OCI-LY1 (cell line): Measurements from ENCODE around the gene BLM.

Experiments used
- H2AFZ ChIP-seq: fragments of 200-600 bp; sonication (generic), shearing (Covaris generic); 2 replicates; pipeline ENCODE4 v1.6.0; 2014; ENCODE audit warnings: antibody characterized with exemption, mild to moderate bottlenecking, low read length
- H3F3A ChIP-seq: fragments of 200-600 bp; sonication (generic), shearing (Covaris generic); 2 replicates; pipeline ENCODE4 v1.6.0; 2014; ENCODE audit warnings: mild to moderate bottlenecking, antibody characterized with exemption, low read length, moderate library complexity; ENCODE audit not compliant: insufficient read depth
- H3K27ac ChIP-seq: fragments of 200-600 bp; sonication (generic); 2 replicates; pipeline ENCODE4 v1.5.1; 2014; ENCODE audit warnings: low read length, mixed run types, mild to moderate bottlenecking, low read depth; ENCODE audit not compliant: poor library complexity, severe bottlenecking
- H3K27me3 ChIP-seq: fragments of 200-600 bp; sonication (generic); 2 replicates; pipeline ENCODE4 v1.6.0; 2014; ENCODE audit warnings: antibody characterized with exemption, mild to moderate bottlenecking, low read length, moderate library complexity; ENCODE audit not compliant: insufficient read depth
- H3K36me3 ChIP-seq: fragments of 200-600 bp; sonication (generic); 2 replicates; pipeline ENCODE4 v1.6.1; 2014; ENCODE audit warnings: mild to moderate bottlenecking, antibody characterized with exemption, low read length, moderate library complexity, mixed read lengths; ENCODE audit not compliant: insufficient read depth
- H3K4me1 ChIP-seq: fragments of 200-600 bp; sonication (generic); 2 replicates; pipeline ENCODE4 v1.5.1; 2014; ENCODE audit warnings: mild to moderate bottlenecking, low read length, moderate library complexity; ENCODE audit not compliant: insufficient read depth, severe bottlenecking
- H3K4me2 ChIP-seq: fragments of 200-600 bp; sonication (generic), shearing (Covaris generic); 2 replicates; pipeline ENCODE4 v1.6.1; 2014; ENCODE audit warnings: low read length
- H3K4me3 ChIP-seq: fragments of 200-600 bp; sonication (generic); 2 replicates; pipeline ENCODE4 v1.5.1; 2014; ENCODE audit warnings: low read length, low read depth, mild to moderate bottlenecking, mixed read lengths; ENCODE audit not compliant: poor library complexity, severe bottlenecking
- H3K79me2 ChIP-seq: fragments of 200-600 bp; shearing (Covaris generic); 2 replicates; pipeline ENCODE4 v1.6.1; 2016; ENCODE audit warnings: mixed run types, low read length, mixed read lengths; ENCODE audit not compliant: insufficient read depth
- H3K9ac ChIP-seq: fragments of 200-600 bp; sonication (generic), shearing (Covaris generic); 2 replicates; pipeline ENCODE4 v1.6.1; 2014; ENCODE audit warnings: mild to moderate bottlenecking, low read length, mixed read lengths
- H3K9me2 ChIP-seq: fragments of 200-600 bp; sonication (generic), shearing (Covaris generic); 2 replicates; pipeline ENCODE4 v1.6.1; 2014; ENCODE audit warnings: low read depth, mild to moderate bottlenecking, low read length, mixed read lengths
- H3K9me3 ChIP-seq: fragments of 200-600 bp; shearing (Covaris generic); 2 replicates; pipeline ENCODE4 v1.6.1; 2014; ENCODE audit warnings: low read length, mixed read lengths
- H4K20me1 ChIP-seq: fragments of 200-600 bp; sonication (generic), shearing (Covaris generic); 2 replicates; pipeline ENCODE4 v1.6.0; 2016; ENCODE audit warnings: mild to moderate bottlenecking, low read length; ENCODE audit not compliant: insufficient read depth
- CTCF ChIP-seq: fragments of 200-600 bp; sonication (generic), shearing (Covaris generic); IDR thresholded peaks from 2 replicates; pipeline ENCODE4 v1.5.1; 2017; ENCODE audit warnings: mild to moderate bottlenecking, antibody characterized with exemption, low read length, moderate library complexity, mixed read lengths
- EZH2 ChIP-seq: fragments of 200-600 bp; sonication (generic), shearing (Covaris generic); IDR thresholded peaks from 2 replicates; pipeline ENCODE4 v1.8.0; 2017; ENCODE audit warnings: borderline replicate concordance, mixed run types, mild to moderate bottlenecking, antibody characterized with exemption, low read length, moderate library complexity, mixed read lengths

The BLM gene

DNA sequence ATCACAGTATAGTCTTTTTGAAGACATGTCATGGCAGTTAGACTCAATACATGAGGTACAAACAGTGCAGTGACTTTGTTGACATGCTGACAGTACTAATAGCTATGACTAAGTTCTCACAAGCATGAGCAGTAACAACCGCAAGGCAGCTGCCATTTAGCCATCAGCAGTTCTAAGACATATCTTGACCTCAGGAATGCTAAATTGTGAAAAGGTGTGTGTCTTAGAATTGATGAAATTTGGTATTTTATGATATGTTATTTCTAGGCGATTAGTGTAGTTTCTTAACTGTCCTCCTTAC lies 90.6 kb downstream of the BLM start:
- TF ChIP-seq CTCF = no peak
- no peak for TF ChIP-seq EZH2
- no peaks in the 10 kb centered on the region for H3K9me3 ChIP-seq
- H3K36me3 ChIP-seq = peaks cover 82% of the 10 kb centered on the region
- no peaks in the 10 kb centered on the region for H3K9me2 ChIP-seq
- H3K79me2 ChIP-seq = no peaks in the 10 kb centered on the region
- H4K20me1 ChIP-seq = no peaks in the 10 kb centered on the region
- no peaks in the 10 kb centered on the region for H3F3A ChIP-seq
- no peak overlapping the region for H2AFZ ChIP-seq
- H3K4me1 ChIP-seq = peaks cover 3% of the 10 kb centered on the region
- H3K27me3 ChIP-seq = no peaks in the 10 kb centered on the region
- H3K9ac ChIP-seq = no peak overlapping the region
- H3K4me3 ChIP-seq = no peak overlapping the region
- no peak overlapping the region for H3K27ac ChIP-seq
- no peak overlapping the region for H3K4me2 ChIP-seq

- no peak overlapping the region for H2AFZ ChIP-seq
- no peaks in the 10 kb centered on the region for H3K9me3 ChIP-seq
- H3K27me3 ChIP-seq = no peaks in the 10 kb centered on the region
- H3K4me1 ChIP-seq = peaks cover 3% of the 10 kb centered on the region
- no peak overlapping the region for H3K4me3 ChIP-seq
- no peak overlapping the region for H3K27ac ChIP-seq
- TF ChIP-seq EZH2 (no peak), CTCF (no peak)
- no peaks in the 10 kb centered on the region for H3K79me2 ChIP-seq
- peaks cover 81% of the 10 kb centered on the region for H3K36me3 ChIP-seq
- H3K9ac ChIP-seq = no peak overlapping the region
- no peaks in the 10 kb centered on the region for H4K20me1 ChIP-seq
- H3K4me2 ChIP-seq = no peak overlapping the region
- H3F3A ChIP-seq = no peaks in the 10 kb centered on the region
- H3K9me2 ChIP-seq = no peaks in the 10 kb centered on the region
Measured at GRCh38 chr15:90808517-90809235, 91.5 kb downstream of the BLM start.

- peaks cover 3% of the 10 kb centered on the region for H3K4me1 ChIP-seq
- no peaks in the 10 kb centered on the region for H3F3A ChIP-seq
- H3K27me3 ChIP-seq = no peaks in the 10 kb centered on the region
- no peaks in the 10 kb centered on the region for H3K9me2 ChIP-seq
- no peak for TF ChIP-seq EZH2
- TF ChIP-seq CTCF = no peak
- H3K9me3 ChIP-seq = no peaks in the 10 kb centered on the region
- H3K4me3 ChIP-seq = no peak overlapping the region
- H3K27ac ChIP-seq = no peak overlapping the region
- no peak overlapping the region for H3K9ac ChIP-seq
- H3K36me3 ChIP-seq = peaks cover 80% of the 10 kb centered on the region
- no peaks in the 10 kb centered on the region for H4K20me1 ChIP-seq
- H3K79me2 ChIP-seq = no peaks in the 10 kb centered on the region
- H2AFZ ChIP-seq = no peak overlapping the region
- H3K4me2 ChIP-seq = no peak overlapping the region
Measured at GRCh38 chr15:90809536-90809935, 92.4 kb downstream of the BLM start.
